BLaER1 treated with 17β-estradiol and CSF1 and Interleukin-3, amounts not matched to agents 10 nM and 100 nM (cell line): ENCODE results near the gene BABAM2.
"Not testable (repeated sequence)": the region's sequence is repeated elsewhere in the genome, so short reads cannot be mapped to it uniquely, and the experiment has no call there.

Source experiments
- H3K27ac ChIP-seq, 11 experiments: shearing (Covaris generic); formaldehyde crosslinking; 2 replicates each; pipeline ENCODE4 v1.8.1; 2022
- H3K27me3 ChIP-seq, 11 experiments: shearing (Covaris generic); formaldehyde crosslinking; 2 replicates each; pipeline ENCODE4 v1.8.1; 2022
- H3K36me3 ChIP-seq, 11 experiments: shearing (Covaris generic); formaldehyde crosslinking; 2 replicates each; pipeline ENCODE4 v1.8.1; 2022
- H3K4me1 ChIP-seq, 10 experiments: shearing (Covaris generic); formaldehyde crosslinking; 2 replicates each; pipeline ENCODE4 v1.8.1; 2022
- H3K4me2 ChIP-seq, 11 experiments: shearing (Covaris generic); formaldehyde crosslinking; 2 replicates each; pipeline ENCODE4 v1.8.1; 2022
- H3K4me3 ChIP-seq, 10 experiments: shearing (Covaris generic); formaldehyde crosslinking; 2 replicates each; pipeline ENCODE4 v1.8.1; 2022
- H3K9ac ChIP-seq, 11 experiments: shearing (Covaris generic); formaldehyde crosslinking; 2 replicates each; pipeline ENCODE4 v1.8.1; 2022
- H3K9me3 ChIP-seq, 11 experiments: shearing (Covaris generic); formaldehyde crosslinking; replicated peaks in 1 of 11; 2 replicates each; pipeline ENCODE4 v1.8.1; 2022
- H4K20me1 ChIP-seq, 11 experiments: shearing (Covaris generic); formaldehyde crosslinking; 2 replicates each; pipeline ENCODE4 v1.8.1; 2022
- Cebpa-rat ChIP-seq, 11 experiments: shearing (Covaris generic); IDR thresholded peaks; 2 replicates each; pipeline ENCODE4 v1.8.1; 2022

BABAM2 gene

GRCh38 chr2:27976308-27976707 lies 85.8 kb downstream of the BABAM2 start:
- Histone ChIP-seq H3K27me3 (no peaks in the 10 kb centered on the region), H3K4me2 (no peak overlapping the region), H3K9ac (no peak overlapping the region), H4K20me1 (no peaks in the 10 kb centered on the region), H3K4me1 (peaks cover 0 to 19% (median 5%) of the 10 kb centered on the region in 10 experiments; a peak in 5 of 20 replicates), H3K36me3 (peaks cover 0 to 6% (median 0%) of the 10 kb centered on the region in 11 experiments; a peak in 2 of 22 replicates), H3K4me3 (no peak overlapping the region), H3K27ac (no peak overlapping the region), H3K9me3 (peaks cover under 1 to 24% (median 8%) of the 10 kb centered on the region in 11 experiments; a peak in 14 of 22 replicates)
- TF ChIP-seq Cebpa-rat (IDR thresholded peaks at IDR 0.05): no peak

- Histone ChIP-seq H3K9me3 (peaks cover 2 to 31% (median 13%) of the 10 kb centered on the region in 11 experiments; a peak in 19 of 22 replicates), H3K4me3 (no peak overlapping the region), H3K4me1 (peaks cover 0 to 19% (median 5%) of the 10 kb centered on the region in 10 experiments; a peak in 5 of 20 replicates), H3K36me3 (peaks cover 0 to 6% (median 0%) of the 10 kb centered on the region in 11 experiments; a peak in 2 of 22 replicates), H3K27ac (no peak overlapping the region), H3K4me2 (no peak overlapping the region), H4K20me1 (no peaks in the 10 kb centered on the region), H3K27me3 (no peaks in the 10 kb centered on the region), H3K9ac (no peak overlapping the region)
- TF ChIP-seq Cebpa-rat (IDR thresholded peaks at IDR 0.05): no peak
Observed at GRCh38 chr2:27977731-27978312, 87.3 kb downstream of the BABAM2 start.

DNA sequence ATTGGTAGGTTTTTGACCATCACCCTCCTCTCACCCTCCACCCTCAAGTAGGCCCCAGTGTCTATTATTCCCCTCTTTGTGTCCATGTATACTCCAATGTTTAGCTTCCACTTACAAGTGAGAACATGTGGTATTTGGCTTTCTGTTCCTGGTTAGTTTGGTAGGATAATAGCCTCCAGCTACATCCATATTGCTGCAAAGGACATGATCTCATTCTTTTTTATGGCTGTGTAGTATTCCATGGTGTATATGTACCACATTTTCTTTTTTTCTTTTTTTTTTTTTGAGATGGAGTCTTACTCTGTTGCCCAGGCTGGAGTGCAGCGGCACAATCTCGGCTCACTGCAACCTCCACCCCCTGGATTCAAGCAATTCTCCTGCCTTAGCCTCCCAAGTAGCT lies 88.2 kb downstream of the BABAM2 start:
- not testable (repeated sequence) for H3K4me2 ChIP-seq

GRCh38 chr2:27980242-27980641 lies 89.7 kb downstream of the BABAM2 start:
- Histone ChIP-seq H4K20me1 (no peaks in the 10 kb centered on the region), H3K27me3 (no peaks in the 10 kb centered on the region), H3K4me3 (no peak overlapping the region), H3K9ac (no peak overlapping the region), H3K9me3 (peaks cover 13 to 48% (median 22%) of the 10 kb centered on the region in 11 experiments), H3K27ac (no peak overlapping the region), H3K4me1 (peaks cover 0 to 19% (median 5%) of the 10 kb centered on the region in 10 experiments; a peak in 5 of 20 replicates), H3K4me2 (peak overlapping the region in 1 of 11 experiments; percentile 35; a peak in 1 of 22 replicates), H3K36me3 (peaks cover 0 to 12% (median 0%) of the 10 kb centered on the region in 11 experiments; a peak in 4 of 22 replicates)
- TF ChIP-seq Cebpa-rat (IDR thresholded peaks at IDR 0.05): no peak

More for the DNA sequence above, 88.2 kb downstream of the BABAM2 start:
- peaks cover 0 to 19% (median 5%) of the 10 kb centered on the region in 10 experiments; a peak in 5 of 20 replicates for H3K4me1 ChIP-seq
- not testable (repeated sequence) for H3K27ac ChIP-seq, H4K20me1 ChIP-seq, H3K4me3 ChIP-seq, H3K9ac ChIP-seq, H3K27me3 ChIP-seq
- peaks cover 11 to 35% (median 22%) of the 10 kb centered on the region in 11 experiments for H3K9me3 ChIP-seq
- H3K36me3 ChIP-seq: peaks cover 0 to 12% (median 0%) of the 10 kb centered on the region in 11 experiments; a peak in 4 of 22 replicates

- Histone ChIP-seq H3K4me3 (no peak overlapping the region), H3K36me3 (peaks cover 0 to 19% (median 3%) of the 10 kb centered on the region in 11 experiments; a peak in 8 of 22 replicates), H3K27me3 (no peaks in the 10 kb centered on the region), H3K9me3 (peaks cover 8 to 37% (median 13%) of the 10 kb centered on the region in 11 experiments; a peak in 20 of 22 replicates), H3K9ac (no peak overlapping the region), H3K27ac (no peak overlapping the region), H3K4me2 (no peak overlapping the region), H3K4me1 (peaks cover 0 to 12% (median 4%) of the 10 kb centered on the region in 10 experiments; a peak in 4 of 20 replicates), H4K20me1 (no peaks in the 10 kb centered on the region)
- no peak for TF ChIP-seq Cebpa-rat (IDR thresholded peaks at IDR 0.05)
Observed at GRCh38 chr2:27984153-27984552, 93.6 kb downstream of the BABAM2 start.

GRCh38 chr2:27988306-27988705 lies 97.8 kb downstream of the BABAM2 start:
- Histone ChIP-seq H3K4me1 (peaks cover 0 to 15% (median 7%) of the 10 kb centered on the region in 10 experiments; a peak in 11 of 20 replicates), H3K4me3 (no peak overlapping the region), H3K27me3 (no peaks in the 10 kb centered on the region), H3K9ac (no peak overlapping the region), H3K36me3 (peaks cover 0 to 40% (median 11%) of the 10 kb centered on the region in 11 experiments; a peak in 13 of 22 replicates), H4K20me1 (no peaks in the 10 kb centered on the region), H3K27ac (no peak overlapping the region), H3K4me2 (no peak overlapping the region), H3K9me3 (peaks cover 2 to 38% (median 7%) of the 10 kb centered on the region in 11 experiments; a peak in 19 of 22 replicates)
- TF ChIP-seq Cebpa-rat (IDR thresholded peaks at IDR 0.05): no peak

DNA sequence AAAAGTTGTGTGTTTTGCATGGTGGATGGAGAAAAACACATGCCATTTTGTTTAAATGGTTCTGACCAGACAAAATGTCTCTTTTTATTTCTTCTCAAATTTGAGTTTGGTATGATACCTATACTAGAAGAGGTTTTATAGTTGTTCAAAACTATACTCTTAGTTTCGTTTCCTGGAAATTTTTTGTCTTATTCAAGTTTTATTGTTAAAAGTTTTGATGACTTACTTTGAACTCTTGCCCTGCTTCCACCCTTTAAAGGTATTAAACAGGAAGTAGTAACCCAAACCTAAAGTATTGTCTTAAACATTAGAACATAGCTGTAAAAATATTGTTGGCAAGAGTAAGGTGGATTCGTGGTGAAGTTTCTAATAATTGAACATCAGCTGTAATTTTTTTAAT lies 98.2 kb downstream of the BABAM2 start:
- Histone ChIP-seq H4K20me1 (no peaks in the 10 kb centered on the region), H3K27ac (no peak overlapping the region), H3K9me3 (peaks cover 0 to 34% (median 4%) of the 10 kb centered on the region in 11 experiments; a peak in 11 of 22 replicates), H3K9ac (no peak overlapping the region), H3K36me3 (peaks cover 0 to 39% (median 11%) of the 10 kb centered on the region in 11 experiments; a peak in 13 of 22 replicates), H3K4me2 (no peak overlapping the region), H3K4me3 (no peak overlapping the region), H3K4me1 (peaks cover 0 to 19% (median 9%) of the 10 kb centered on the region in 10 experiments; a peak in 11 of 20 replicates), H3K27me3 (no peaks in the 10 kb centered on the region)
- TF ChIP-seq Cebpa-rat (IDR thresholded peaks at IDR 0.05): no peak

- no peak for TF ChIP-seq Cebpa-rat (IDR thresholded peaks at IDR 0.05)
Observed at GRCh38 chr2:27989149-27989548, 98.6 kb downstream of the BABAM2 start.

DNA sequence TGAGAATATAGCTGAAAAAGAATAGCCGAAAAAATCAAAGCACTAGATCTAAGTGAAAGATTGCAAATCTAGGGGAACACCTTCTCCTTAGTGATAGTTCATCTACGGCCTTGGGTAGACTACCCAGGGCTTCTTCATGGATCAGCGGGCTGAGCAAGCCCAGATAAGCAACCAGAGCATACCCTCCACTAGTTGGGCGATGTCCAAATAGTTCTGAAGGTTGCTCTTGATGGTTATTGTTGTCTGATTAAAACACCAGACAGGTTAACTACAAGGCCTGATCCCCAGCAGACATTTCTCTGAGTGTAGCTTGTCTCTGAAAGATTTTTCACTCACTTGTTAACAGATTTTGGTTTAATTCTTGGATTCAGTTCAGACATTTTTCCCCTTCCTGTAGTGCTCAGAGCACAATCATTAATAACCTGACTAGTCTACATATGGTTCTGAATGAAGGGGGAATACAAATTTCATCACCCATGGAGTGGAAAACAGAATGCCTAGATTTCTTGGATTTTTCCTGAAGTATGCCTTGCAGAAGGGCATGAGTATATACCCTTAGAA lies 99.6 kb downstream of the BABAM2 start:
- Histone ChIP-seq H4K20me1 (no peaks in the 10 kb centered on the region), H3K9ac (no peak overlapping the region), H3K27ac (no peak overlapping the region), H3K4me2 (no peak overlapping the region), H3K27me3 (no peaks in the 10 kb centered on the region), H3K36me3 (peaks cover 7 to 45% (median 17%) of the 10 kb centered on the region in 11 experiments; a peak in 21 of 22 replicates), H3K4me1 (peaks cover 0 to 26% (median 11%) of the 10 kb centered on the region in 10 experiments; a peak in 11 of 20 replicates), H3K9me3 (peaks cover 3 to 30% (median 7%) of the 10 kb centered on the region in 11 experiments; a peak in 21 of 22 replicates), H3K4me3 (no peak overlapping the region)
- no peak for TF ChIP-seq Cebpa-rat (IDR thresholded peaks at IDR 0.05)

More at GRCh38 chr2:27989149-27989548, 98.6 kb downstream of the BABAM2 start:
- H3K4me3 ChIP-seq: no peak overlapping the region
- H3K9ac ChIP-seq: no peak overlapping the region
- no peaks in the 10 kb centered on the region for H3K27me3 ChIP-seq
- H4K20me1 ChIP-seq: no peaks in the 10 kb centered on the region
- H3K36me3 ChIP-seq: peaks cover 0 to 39% (median 11%) of the 10 kb centered on the region in 11 experiments; a peak in 14 of 22 replicates
- no peak overlapping the region for H3K4me2 ChIP-seq
- peaks cover 0 to 29% (median 2%) of the 10 kb centered on the region in 11 experiments; a peak in 7 of 22 replicates for H3K9me3 ChIP-seq
- peaks cover 0 to 24% (median 11%) of the 10 kb centered on the region in 10 experiments; a peak in 11 of 20 replicates for H3K4me1 ChIP-seq
- H3K27ac ChIP-seq: no peak overlapping the region
